ENCODE measurements around the gene AP1G2.

The AP1G2 gene

DNA sequence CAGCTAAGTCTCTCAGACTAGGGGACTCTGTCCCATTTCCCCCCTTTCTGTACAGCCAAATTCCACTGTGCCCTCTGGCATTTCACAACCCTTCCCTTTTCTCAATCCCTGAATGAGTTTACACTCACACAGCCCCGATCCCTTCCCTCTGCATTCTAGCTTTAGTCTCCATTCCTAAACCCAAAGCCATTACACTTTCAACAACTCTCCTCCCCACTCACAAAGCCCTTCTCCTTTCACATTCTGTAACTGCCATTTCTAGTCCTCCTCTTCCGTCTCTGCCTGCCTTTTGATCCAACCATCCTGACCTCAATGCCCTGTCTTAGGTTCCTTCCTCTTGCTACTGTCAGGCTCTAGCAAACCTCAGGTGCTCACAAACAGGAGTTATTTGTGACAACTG, 19.7 kb downstream of the AP1G2 start:
- H3K27me3 ChIP-seq (replicated peaks): no peaks in the 10 kb centered on the region
- H3K4me3 ChIP-seq (ENCODE audit: low read depth, low read length): no peak overlapping the region
- TF ChIP-seq, protein P1, sequence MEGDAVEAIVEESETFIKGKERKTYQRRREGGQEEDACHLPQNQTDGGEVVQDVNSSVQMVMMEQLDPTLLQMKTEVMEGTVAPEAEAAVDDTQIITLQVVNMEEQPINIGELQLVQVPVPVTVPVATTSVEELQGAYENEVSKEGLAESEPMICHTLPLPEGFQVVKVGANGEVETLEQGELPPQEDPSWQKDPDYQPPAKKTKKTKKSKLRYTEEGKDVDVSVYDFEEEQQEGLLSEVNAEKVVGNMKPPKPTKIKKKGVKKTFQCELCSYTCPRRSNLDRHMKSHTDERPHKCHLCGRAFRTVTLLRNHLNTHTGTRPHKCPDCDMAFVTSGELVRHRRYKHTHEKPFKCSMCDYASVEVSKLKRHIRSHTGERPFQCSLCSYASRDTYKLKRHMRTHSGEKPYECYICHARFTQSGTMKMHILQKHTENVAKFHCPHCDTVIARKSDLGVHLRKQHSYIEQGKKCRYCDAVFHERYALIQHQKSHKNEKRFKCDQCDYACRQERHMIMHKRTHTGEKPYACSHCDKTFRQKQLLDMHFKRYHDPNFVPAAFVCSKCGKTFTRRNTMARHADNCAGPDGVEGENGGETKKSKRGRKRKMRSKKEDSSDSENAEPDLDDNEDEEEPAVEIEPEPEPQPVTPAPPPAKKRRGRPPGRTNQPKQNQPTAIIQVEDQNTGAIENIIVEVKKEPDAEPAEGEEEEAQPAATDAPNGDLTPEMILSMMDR (IDR thresholded peaks at IDR 0.05; ENCODE audit: low read depth, low read length, missing control alignments): no peak
- in situ Hi-C loops (cut with HindIII; ENCODE audit: low pct_ligation_motif_present, low sequenced_read_pairs): no loop called here
- DNase-seq: no peak
- H3K36me3 ChIP-seq (replicated peaks): no peaks in the 10 kb centered on the region
- H3K27ac ChIP-seq: peak overlapping the region; percentile 76

DNA sequence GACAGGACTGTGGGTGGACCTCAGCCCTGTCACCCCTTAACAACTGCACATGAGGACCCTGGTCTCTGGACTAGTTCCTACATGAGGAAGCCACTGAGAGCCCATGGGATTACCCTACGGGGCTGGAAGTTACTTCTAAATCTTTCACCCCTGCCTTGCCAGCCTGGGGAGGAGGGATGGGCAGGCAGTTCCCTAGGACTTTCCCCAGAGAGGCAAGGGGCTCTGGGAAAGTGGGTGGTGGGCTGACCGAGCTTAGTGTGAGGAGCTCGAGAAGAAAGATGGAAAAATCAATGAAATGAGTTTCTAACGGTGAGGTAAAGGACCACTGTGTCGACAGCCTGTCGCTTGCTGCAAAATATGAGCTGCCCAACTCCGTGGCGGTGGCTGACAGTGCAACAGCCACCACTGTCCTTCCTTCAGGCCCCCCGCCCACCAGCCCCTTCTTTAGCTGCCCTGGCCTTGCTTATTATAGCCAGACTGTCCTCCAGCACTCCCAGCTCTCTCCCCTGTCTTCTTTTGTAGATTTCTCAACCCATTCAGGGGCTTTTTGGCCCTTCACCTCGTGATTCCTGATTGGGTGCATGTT, 21.0 kb downstream of the AP1G2 start:
- H3K4me3 ChIP-seq (ENCODE audit: low read depth, low read length): no peak overlapping the region
- no peaks in the 10 kb centered on the region for H3K36me3 ChIP-seq (replicated peaks)
- in situ Hi-C loops (cut with HindIII; ENCODE audit: low pct_ligation_motif_present, low sequenced_read_pairs): no loop called here
- no peak for DNase-seq
- TF ChIP-seq, protein P1 (IDR thresholded peaks at IDR 0.05; ENCODE audit: low read depth, low read length, missing control alignments): no peak
- no peak overlapping the region for H3K27ac ChIP-seq
- H3K27me3 ChIP-seq (replicated peaks): no peaks in the 10 kb centered on the region

DNA sequence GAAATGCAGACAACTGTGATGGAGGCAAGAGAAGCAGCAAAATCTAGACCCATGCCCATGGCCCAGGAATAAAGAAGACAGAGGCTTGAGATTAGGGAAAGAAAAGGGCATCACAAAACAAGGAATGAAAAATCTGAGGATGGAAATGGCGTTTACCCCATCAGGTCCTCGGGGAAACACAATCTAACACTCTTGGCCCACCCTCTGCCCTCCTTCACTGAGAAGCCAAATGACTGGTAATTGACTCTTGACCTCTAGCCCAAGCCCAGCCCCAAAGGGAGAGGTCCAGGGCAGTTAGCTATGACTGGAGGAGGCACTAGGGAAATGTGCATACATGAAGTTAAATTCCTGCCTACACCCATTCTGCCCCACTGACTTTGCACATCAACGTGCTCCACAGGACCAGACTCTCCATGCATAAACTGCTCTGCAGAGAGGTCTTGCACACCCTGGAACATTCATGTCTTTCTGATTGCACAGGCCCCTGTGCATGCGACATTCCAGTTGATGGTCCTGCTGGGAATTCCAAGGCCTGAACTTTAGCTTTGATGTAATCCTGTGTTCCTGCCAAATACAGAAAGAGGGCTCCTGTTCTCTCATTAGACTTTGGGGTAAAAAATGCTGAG, 21.7 kb downstream of the AP1G2 start:
- H3K27me3 ChIP-seq (replicated peaks): no peaks in the 10 kb centered on the region
- no peaks in the 10 kb centered on the region for H3K36me3 ChIP-seq (replicated peaks)
- in situ Hi-C loops (cut with HindIII; ENCODE audit: low pct_ligation_motif_present, low sequenced_read_pairs): no loop called here
- H3K27ac ChIP-seq: no peak overlapping the region
- H3K4me3 ChIP-seq (ENCODE audit: low read depth, low read length): no peak overlapping the region
- no peak for DNase-seq
- TF ChIP-seq, protein P1 (IDR thresholded peaks at IDR 0.05; ENCODE audit: low read depth, low read length, missing control alignments): no peak

DNA sequence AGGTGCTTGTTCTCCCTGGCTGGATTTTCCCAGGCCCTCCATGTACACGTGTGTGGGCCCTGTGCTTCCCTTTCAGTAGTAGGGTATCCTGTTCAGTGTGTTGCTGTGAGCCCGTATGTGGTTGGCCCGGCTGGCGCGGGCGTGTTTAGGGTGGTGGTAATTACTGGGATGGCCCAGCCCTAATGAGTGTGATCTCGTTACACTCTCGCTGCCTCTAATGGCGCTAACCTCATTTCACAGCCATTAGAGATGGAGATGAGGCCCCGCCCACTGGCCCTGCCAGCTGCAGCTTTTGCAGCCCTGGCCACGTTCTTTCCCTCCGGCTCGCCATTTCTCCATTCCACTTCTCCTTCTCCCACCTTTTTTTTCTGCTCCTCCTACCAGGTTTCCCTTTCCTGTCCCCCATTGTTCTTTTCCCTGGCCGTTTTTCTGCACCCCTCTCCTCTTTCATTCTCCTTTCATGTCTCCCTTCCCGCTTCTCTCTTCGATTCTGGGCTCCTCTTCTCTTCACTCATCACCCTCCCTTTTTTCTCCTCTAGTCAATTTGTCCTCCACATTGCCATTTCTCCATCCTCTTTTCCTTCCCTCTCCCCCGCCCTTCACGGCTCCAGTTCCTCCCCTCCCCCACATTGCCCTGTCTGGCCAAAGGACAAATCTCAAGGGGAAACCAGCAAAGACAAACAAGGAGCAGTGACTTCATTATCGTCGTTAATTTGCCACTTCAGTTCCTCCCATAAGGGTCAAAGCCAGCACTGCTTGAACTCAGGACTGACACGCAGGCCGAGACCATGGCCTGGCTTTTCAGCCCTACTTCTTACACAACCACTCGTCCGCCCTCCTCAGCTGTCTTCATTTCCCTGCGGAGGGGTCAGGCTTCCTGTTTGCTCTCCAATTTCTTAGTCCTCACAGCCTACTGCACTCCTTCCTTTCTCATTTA, 22.8 kb downstream of the AP1G2 start:
- no peak for DNase-seq
- Histone ChIP-seq H3K27me3 (replicated peaks) (no peaks in the 10 kb centered on the region), H3K36me3 (replicated peaks) (no peaks in the 10 kb centered on the region), H3K27ac (no peak overlapping the region), H3K4me3 (ENCODE audit: low read depth, low read length) (no peak overlapping the region)
- in situ Hi-C loops (cut with HindIII; ENCODE audit: low pct_ligation_motif_present, low sequenced_read_pairs): no loop called here
- TF ChIP-seq, protein P1 (IDR thresholded peaks at IDR 0.05; ENCODE audit: low read depth, low read length, missing control alignments): no peak

DNA sequence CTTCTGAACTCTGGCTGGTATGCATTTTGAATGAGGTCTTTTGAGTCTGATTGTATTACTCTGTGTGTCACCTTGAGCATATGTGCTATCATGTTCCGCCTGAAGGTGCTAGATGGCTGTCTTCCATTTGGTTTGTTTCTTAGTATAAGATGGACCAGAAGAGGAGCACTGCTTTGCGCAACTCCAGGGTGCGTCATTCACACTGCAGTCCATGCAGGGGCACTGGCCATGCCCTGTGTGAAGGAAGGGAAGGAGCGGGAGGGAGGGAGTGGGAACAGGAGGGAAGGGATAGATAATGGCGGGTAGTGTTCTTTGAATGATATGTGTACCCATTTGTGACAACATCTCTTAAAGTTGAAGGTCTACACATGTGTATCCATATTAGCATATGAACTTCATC, 24.2 kb downstream of the AP1G2 start:
- Histone ChIP-seq H3K27ac (no peak overlapping the region), H3K27me3 (replicated peaks) (no peaks in the 10 kb centered on the region), H3K36me3 (replicated peaks) (no peaks in the 10 kb centered on the region), H3K4me3 (ENCODE audit: low read depth, low read length) (no peak overlapping the region)
- TF ChIP-seq, protein P1 (IDR thresholded peaks at IDR 0.05; ENCODE audit: low read depth, low read length, missing control alignments): no peak
- in situ Hi-C loops (cut with HindIII; ENCODE audit: low pct_ligation_motif_present, low sequenced_read_pairs): no loop called here
- no peak for DNase-seq

Data from brain microvascular endothelial cell (primary cell).